GM19395 (cell line): ENCODE data around the gene TGM1.

Source experiments
- ATAC-seq: cut with Tn5 transposase; IDR thresholded peaks from one replicate; pipeline ENCODE4 v1.9.1; 2021; ENCODE audit warnings: mild to moderate bottlenecking, moderate library complexity; ENCODE audit not compliant: unreplicated experiment

Gene TGM1

GRCh38 chr14:24271134-24271833 lies 8.3 kb upstream of the TGM1 start, which contains the start of gene RABGGTA:
Gene RABGGTA, minus strand, starts transcription at chr14:24271597. Its CDS starts 482 bp downstream, at chr14:24271115.
- peak; percentile 84 for ATAC-seq

- no peak for ATAC-seq
Observed at GRCh38 chr14:24270537-24271133, 7.7 kb upstream of the TGM1 start.

GRCh38 chr14:24269910-24270536 lies 7.0 kb upstream of the TGM1 start:
- no peak for ATAC-seq

DNA sequence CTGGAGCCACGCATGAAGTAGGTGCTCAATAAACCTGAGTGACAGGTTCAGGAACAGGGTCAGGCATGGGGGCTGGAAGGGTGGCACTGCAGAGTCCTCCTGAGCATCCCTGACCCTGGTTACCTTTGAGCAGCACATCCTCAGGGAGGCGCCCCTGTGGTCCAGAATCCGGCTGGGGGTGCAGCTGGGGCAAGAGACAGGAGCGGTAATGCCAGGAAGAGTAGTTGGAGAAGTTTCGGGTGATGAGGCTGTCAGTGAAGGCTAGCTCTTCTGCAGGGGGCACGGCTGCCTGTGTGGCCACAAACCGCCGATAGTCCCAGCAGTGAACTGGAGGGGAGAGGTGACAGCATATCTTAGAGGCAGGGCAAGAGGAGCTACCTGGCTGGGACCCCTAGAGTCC lies 6.4 kb upstream of the TGM1 start:
- no peak for ATAC-seq

DNA sequence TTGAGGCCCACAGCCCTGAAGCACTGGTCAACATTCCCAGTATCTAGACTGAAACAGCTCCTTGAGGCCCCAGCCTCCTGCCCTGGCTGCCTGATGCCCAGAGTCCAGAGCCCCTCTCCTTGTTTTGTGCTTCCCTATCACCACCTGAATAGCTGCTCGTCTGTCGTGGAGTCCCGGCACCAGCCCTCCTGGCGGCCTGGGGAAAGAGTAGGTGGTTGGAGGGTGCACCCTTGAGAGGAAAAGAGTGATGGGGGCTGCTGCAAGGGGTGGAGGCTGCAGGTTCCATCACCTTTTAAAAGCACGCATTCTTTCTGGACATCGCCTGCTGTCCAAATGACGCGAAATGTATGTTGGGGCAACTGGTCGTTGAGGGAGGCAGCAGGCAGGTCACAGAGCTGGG lies 5.2 kb upstream of the TGM1 start:
- no peak for ATAC-seq

DNA sequence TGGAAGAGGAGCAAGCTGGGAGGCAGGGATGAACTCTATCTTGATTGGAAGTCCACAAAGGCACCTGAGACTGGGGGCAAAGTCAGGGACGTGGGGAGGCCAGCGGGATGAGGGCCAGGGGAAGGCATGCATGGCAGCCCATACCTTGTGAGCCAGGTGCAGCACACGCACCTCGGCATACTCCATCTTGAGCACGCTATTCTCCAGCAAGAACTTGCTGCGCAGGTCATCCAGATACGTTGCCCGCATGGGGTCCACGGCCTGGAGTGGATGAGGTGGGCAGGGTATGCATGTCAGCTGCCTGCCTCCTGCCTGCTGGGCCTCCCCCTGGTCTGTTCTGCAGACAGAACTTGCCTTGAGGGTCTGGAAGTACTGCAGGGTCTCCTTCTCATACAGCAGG lies 4.5 kb upstream of the TGM1 start:
- ATAC-seq = no peak

DNA sequence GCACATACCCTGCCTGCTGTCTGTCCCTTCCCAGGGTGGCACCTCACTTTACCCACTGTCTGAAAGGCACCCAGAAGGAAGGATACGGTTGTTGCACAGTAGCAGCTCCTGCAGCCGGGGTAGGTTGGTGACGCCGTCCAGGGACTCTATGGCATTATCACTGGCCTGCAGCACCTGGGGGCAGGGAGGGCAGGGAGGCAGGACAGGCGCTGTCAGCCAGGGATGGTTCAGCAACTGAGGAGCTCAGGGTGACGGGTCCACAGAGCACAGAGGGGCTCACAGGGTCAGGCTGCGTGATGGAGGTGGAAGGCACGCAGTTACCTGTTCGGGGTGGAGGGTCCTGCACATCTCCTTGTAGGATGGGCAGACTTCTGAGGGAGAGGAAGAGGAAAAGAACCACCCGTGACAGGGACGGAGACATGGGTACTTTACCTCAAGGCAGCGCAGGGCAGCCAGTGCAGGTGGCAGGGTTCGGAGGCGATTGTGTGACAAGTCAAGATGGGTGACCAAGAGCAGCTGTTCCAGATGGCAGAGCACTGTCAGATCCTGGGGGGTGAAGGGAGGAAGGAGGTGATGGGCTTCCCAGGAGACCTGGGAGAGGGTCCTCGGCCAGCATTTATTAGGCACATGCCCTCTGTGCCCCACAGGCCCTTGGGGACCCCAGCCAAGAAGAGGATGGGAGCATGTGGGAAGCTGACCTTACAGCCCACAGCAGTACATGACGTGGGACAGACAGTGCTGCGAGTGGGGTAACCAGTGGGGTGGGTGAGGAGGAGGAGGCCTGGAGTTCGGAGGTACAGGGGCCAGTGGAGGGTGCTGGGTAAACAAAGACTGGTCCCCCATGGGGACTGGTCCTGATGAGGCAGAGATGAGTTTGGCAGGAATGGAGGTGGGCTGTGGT lies 3.6 kb upstream of the TGM1 start:
- ATAC-seq = no peak

DNA sequence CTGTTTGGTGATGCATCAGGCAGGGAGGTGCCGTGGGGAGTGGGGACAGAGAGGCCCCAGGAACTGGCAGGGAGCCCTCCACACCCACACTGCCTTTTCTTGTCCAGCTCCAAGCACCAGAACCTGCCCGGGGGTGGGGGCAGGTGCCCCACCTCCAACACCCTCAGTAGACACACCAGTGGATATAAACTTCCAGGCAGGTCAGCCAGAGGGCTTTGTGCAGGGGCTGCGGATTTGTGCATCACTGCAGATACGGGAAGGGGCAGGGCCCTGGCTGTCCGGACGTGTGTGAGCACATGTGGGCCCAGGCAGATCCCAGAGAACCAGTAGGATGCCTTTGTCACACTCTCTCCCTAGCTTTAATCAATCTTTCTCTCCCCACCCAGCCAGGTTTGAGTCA lies 1.3 kb upstream of the TGM1 start:
- no peak for ATAC-seq

DNA sequence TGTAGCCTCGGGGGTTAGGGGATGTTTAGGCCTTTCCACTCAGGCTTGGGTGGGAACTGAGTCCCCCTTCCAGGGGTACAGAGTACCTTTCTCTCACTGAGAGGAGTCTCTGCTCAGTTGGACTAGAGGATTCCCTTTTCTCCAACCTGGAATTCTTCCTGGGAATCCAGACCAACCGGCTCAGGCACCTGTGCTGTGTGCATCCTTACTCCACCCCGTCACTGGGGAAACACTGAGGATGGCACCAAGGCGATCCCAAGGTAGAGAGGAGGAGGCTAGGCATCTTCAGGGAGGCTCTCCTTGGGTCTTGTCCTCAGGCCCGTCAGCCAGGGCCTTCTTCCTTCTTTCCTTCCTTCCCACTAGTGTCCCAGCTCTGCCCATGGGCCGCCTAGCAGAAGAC lies 871 bp upstream of the TGM1 start:
- ATAC-seq = no peak

- no peak for ATAC-seq
Observed at GRCh38 chr14:24261969-24262327, 1.0 kb downstream of the TGM1 start.

GRCh38 chr14:24261256-24261968 lies 1.6 kb downstream of the TGM1 start:
- no peak for ATAC-seq

- no peak for ATAC-seq
Observed at GRCh38 chr14:24260780-24261157, 2.2 kb downstream of the TGM1 start.

- ATAC-seq = no peak
Observed at GRCh38 chr14:24260026-24260779, 2.8 kb downstream of the TGM1 start.

DNA sequence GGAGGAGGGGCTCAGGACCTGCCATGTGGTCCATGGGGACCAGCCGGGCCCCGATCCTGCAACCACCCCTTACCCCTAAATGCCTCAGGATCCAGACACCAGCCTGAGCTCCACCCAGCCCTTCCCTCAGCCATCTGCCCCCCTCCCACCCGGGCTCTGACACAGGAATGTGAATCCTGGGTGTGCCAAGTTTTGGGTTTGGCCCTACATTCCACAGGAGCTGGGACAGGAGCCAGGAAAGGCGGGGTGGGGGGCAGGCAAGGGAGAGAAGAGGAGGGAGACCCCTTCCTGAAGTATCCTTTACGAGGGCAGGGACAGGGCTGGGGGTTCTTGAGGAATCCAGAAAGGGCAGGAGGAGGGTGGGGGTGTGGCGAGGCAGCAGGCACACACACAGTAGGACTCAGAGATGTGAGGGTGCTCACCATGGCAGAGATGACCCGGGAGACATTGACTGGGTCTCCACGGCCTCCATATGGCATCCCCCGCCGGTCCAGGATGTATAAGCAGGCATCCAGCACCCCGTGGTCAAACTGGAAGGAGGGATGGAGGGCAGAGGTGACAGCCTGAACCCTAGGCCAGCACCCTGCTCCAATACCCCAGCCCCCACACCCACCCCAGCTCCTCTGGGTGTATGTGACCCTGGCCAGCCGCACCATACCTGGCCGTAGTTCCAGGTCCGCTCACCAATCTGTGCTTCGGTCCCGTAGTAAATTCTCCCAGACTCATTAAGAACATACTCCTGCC lies 3.5 kb downstream of the TGM1 start:
- ATAC-seq = no peak

DNA sequence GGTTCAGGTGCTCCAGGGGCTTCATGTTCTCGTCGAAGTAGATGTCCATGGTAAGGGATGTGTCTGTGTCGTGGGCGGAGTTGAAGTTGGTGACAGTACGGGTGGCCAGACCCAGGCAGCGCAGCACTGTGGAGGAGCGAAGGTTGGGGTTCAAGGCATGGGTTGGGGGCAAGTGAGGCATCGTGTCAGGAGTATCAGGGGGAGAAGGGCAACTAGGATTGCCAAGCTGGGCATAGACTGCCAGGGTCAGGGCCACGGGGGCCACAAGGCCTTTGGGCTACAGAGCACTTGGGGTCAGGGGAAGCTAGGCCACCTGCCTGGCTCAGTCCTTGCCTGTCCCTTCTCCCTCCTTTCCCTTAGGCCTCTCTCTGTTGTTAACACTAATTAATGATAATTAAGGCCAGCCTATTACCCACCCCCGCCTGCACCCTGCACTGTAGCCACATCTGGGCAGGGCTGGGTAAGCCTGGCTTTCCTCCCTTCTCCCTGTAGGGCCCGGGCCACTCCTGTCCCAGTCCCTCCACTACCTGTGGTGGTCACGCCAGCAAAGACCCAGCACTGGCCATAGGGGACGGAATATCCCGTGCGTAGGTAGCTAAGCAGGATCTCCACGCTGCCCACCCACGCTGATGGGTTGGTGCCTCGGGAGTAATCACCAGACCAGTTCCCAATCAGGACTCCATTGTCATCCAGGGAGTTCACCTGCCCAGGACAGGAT lies 4.3 kb downstream of the TGM1 start:
- no peak for ATAC-seq

- no peak for ATAC-seq
Observed at GRCh38 chr14:24258119-24258518, 4.9 kb downstream of the TGM1 start.

DNA sequence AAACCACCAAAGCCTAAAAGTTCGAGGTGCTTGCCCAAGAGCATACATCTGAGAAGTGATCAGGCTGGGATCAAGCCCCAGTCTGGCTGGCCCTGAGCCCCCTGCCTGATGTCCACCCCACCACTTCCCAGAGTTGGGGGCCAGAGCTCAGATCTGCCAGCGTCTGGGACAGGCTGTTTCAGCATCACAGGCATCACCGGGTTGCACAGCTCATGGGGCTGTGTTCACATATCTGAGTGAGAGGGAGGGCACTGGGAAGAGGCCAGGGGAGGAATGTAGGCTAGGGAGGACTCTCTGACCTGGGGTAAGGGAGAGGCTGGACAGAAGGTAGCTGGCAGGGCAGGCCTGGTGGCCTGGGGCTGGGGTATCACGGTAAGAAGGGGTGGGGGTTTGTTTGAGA lies 6.0 kb downstream of the TGM1 start:
- ATAC-seq = no peak

- no peak for ATAC-seq
Observed at GRCh38 chr14:24255931-24256711, 6.9 kb downstream of the TGM1 start.
